Activated CD4-positive, alpha-beta T cell treated with anti-CD3 and anti-CD28 coated beads, Interleukin-2, amount 10 ng/mL, durations not matched to agents 24 days and 14 days (primary cell): ENCODE data around the gene TMEM62. TPM values are rescaled to one million over a fixed set of nuclear protein-coding genes. Genes with fewer than 3 reads are reported as not detected.
"Not testable (repeated sequence)": the region's sequence is repeated elsewhere in the genome, so short reads cannot be mapped to it uniquely, and the experiment has no call there.

Source experiments
- DNase-seq: peaks from one replicate; pipeline ENCODE4 v3.0.0; 2022
- H3K27ac Mint-ChIP-seq: one replicate; pipeline ENCODE4 v1.8.0; 2022; ENCODE audit warnings: mild to moderate bottlenecking, mixed read lengths
- H3K27me3 Mint-ChIP-seq: one replicate; pipeline ENCODE4 v1.8.0; 2022; ENCODE audit warnings: mixed read lengths
- H3K36me3 Mint-ChIP-seq: one replicate; pipeline ENCODE4 v1.8.0; 2022; ENCODE audit warnings: low read depth, mild to moderate bottlenecking, mixed read lengths
- H3K4me1 Mint-ChIP-seq: one replicate; pipeline ENCODE4 v1.8.0; 2021; ENCODE audit warnings: mixed read lengths
- H3K4me3 Mint-ChIP-seq: one replicate; pipeline ENCODE4 v1.8.0; 2022; ENCODE audit warnings: mild to moderate bottlenecking, moderate library complexity, mixed read lengths
- H3K9me3 Mint-ChIP-seq: one replicate; pipeline ENCODE4 v1.8.0; 2021; ENCODE audit warnings: mixed read lengths
- intact Hi-C: fragments of 100-400 bp; cut with micrococcal nuclease; formaldehyde crosslinking; loops from one replicate; pipeline ENCODE4 v1.15.1; 2023
- total RNA-seq: library from RNA; stranded (reverse); gene quantifications from 2 replicates; pipeline ENCODE4 v1.2.3, GENCODE V29; 2022

Gene TMEM62
- total RNA-seq, 1 donor from 2014 or later: 18.7 TPM

- intact Hi-C loops: loop anchor here (1.0 to 5.0 kb wide), 2 partner anchors 10 to 54 kb away; partner anchors contain the start of gene CCNDBP1
Measured at GRCh38 chr15:43132830-43133429, 456 bp upstream of the TMEM62 start.

GRCh38 chr15:43134157-43134635 lies 810 bp downstream of the TMEM62 start:
- intact Hi-C loops: loop anchor here (5.0 kb wide), 1 partner anchor 53 kb away; the partner anchor contains the start of gene CCNDBP1
- Mint-ChIP-seq H3K27me3 (peaks cover 5% of the 10 kb centered on the region), H3K4me1 (peaks cover 29% of the 10 kb centered on the region), H3K36me3 (peaks cover 29% of the 10 kb centered on the region), H3K9me3 (no peaks in the 10 kb centered on the region), H3K27ac (peak overlapping the region; percentile 82), H3K4me3 (peak overlapping the region; percentile 89)
- peak; percentile 71 for DNase-seq

More at GRCh38 chr15:43132830-43133429, 456 bp upstream of the TMEM62 start:
- Mint-ChIP-seq H3K4me3 (peak overlapping the region; percentile 89), H3K27me3 (peaks cover 11% of the 10 kb centered on the region), H3K27ac (peak overlapping the region; percentile 92), H3K36me3 (peaks cover 19% of the 10 kb centered on the region), H3K9me3 (no peaks in the 10 kb centered on the region), H3K4me1 (peaks cover 22% of the 10 kb centered on the region)
- DNase-seq: no peak

DNA sequence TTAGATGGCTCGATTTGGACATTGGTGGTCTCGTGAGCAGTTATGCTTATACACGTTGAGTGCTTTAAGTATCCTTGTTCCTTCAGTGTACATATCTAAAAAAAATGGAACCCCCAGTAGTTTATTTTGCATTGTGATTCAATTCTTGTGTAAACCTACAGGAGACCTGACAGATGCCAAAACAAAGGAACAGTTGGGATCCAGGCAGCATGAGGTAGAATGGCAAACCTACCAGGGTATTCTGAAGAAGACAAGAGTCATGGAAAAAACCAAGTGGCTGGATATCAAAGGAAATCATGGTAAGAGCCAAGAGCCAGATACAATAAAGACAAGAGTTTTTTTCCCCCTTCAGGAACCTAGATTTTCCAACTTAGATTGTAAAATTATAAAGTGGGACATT lies 2.0 kb downstream of the TMEM62 start:
- Mint-ChIP-seq H3K27ac (peak overlapping the region; percentile 52), H3K36me3 (peaks cover 37% of the 10 kb centered on the region), H3K27me3 (no peaks in the 10 kb centered on the region), H3K9me3 (no peaks in the 10 kb centered on the region), H3K4me1 (peaks cover 30% of the 10 kb centered on the region), H3K4me3 (no peak overlapping the region)
- DNase-seq: no peak
- intact Hi-C loops: no loop called here

DNA sequence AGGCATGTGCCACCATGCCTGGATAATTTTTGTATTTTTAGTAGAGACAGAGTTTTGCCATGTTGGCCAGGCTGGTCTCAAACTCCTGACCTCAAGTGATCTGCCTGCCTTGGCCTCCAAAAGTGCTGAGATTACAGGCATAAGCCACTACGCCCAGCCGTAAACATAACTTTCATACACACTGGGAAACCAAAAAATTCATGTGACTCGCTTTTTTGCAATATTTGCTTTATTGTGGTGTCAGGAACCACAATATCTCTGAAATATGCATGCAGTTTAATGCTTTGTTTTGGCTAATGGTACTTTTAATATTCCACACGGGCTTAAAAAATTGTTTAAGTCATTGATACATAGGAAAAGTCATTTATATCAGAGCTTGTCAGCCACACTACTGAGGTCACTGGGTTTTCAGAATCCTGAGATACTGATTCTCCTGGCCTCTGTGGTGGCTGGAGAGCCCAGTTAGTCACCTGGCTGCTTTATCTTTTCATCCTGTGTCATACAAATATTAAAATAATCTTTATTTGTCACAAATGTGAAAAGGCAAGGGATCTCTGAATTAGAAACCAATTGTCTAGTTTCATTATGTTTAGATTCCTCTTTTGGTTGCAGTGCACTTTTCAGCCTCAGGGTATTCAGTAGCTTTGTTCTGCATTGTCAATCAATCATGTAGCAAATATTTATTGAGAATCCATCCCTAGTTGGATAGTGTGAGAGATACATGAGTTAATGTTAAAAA lies 10.0 kb downstream of the TMEM62 start:
- Mint-ChIP-seq H3K4me1 (peaks cover 19% of the 10 kb centered on the region), H3K4me3 (no peak overlapping the region), H3K27ac (no peak overlapping the region), H3K9me3 (no peaks in the 10 kb centered on the region), H3K27me3 (no peaks in the 10 kb centered on the region), H3K36me3 (peaks cover 53% of the 10 kb centered on the region)
- DNase-seq: no peak
- intact Hi-C loops: no loop called here

DNA sequence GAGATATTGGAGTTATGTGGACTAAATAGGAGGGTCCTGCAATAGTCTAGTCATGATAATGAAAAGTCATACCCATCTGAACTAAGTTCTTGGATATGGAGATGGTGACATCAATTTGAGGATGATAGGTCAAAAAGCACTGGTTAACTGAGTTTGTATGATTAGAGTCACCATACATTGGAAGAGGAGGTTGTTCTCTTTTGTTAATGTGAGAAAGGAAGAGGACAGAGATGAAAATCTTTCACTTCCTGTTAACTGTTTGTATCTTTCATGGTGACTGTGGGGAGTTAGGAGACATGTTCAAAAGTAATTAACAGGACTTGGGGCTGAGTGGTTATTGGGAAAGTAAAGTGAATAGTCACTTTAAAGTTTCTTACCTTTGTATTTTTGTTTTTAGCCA lies 11.1 kb downstream of the TMEM62 start:
- Mint-ChIP-seq H3K9me3 (no peaks in the 10 kb centered on the region), H3K4me1 (peaks cover 13% of the 10 kb centered on the region), H3K27ac (no peak overlapping the region), H3K4me3 (no peak overlapping the region), H3K27me3 (no peaks in the 10 kb centered on the region), H3K36me3 (peaks cover 51% of the 10 kb centered on the region)
- intact Hi-C loops: no loop called here
- DNase-seq: no peak

DNA sequence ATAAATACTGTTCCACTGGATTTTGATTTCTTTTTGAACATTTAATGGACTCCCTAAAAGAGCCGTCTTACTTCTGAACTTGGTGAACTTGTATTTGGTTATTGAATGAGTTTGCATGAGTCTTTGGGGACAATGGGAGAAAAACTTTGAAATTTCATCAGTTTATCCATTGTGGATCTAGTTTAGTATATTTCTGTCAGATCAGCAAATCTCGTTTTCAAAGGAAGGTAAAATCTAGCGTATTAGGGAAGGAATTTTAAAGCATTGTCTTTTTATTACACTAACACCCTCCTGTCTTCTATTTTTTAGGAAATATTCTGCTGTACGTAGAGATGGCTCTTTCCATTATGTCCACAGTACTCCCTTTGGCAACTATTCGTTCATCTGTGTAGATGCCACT lies 12.8 kb downstream of the TMEM62 start:
- Mint-ChIP-seq H3K9me3 (no peaks in the 10 kb centered on the region), H3K27ac (no peak overlapping the region), H3K4me1 (peaks cover 13% of the 10 kb centered on the region), H3K36me3 (peaks cover 45% of the 10 kb centered on the region), H3K27me3 (no peaks in the 10 kb centered on the region), H3K4me3 (no peak overlapping the region)
- intact Hi-C loops: no loop called here
- DNase-seq: no peak

GRCh38 chr15:43150191-43150929 lies 17.0 kb downstream of the TMEM62 start:
- Mint-ChIP-seq H3K36me3 (peaks cover 42% of the 10 kb centered on the region), H3K9me3 (no peaks in the 10 kb centered on the region), H3K27ac (no peak overlapping the region), H3K4me3 (no peak overlapping the region), H3K4me1 (peaks cover 14% of the 10 kb centered on the region), H3K27me3 (no peaks in the 10 kb centered on the region)
- intact Hi-C loops: no loop called here
- no peak for DNase-seq

DNA sequence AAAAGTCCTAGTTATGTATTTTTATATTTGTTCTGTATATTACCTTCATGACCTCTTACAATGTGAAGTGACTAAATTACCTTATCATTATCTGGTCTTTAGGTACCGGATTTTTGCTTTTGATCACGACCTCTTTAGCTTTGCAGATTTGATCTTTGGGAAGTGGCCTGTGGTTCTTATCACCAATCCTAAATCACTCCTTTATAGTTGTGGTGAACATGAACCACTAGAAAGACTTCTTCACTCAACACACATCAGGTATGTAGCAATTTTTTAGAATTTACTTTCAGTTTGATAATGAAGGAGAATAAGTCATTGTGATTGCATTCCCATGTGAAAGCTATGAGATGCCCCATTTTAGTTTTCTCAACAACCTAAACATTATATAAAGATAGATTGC lies 18.3 kb downstream of the TMEM62 start:
- Mint-ChIP-seq H3K9me3 (no peaks in the 10 kb centered on the region), H3K27ac (no peak overlapping the region), H3K27me3 (no peaks in the 10 kb centered on the region), H3K36me3 (peaks cover 39% of the 10 kb centered on the region), H3K4me1 (peaks cover 12% of the 10 kb centered on the region), H3K4me3 (peak overlapping the region; percentile 13)
- intact Hi-C loops: no loop called here
- peak; percentile 78 for DNase-seq

GRCh38 chr15:43153269-43153668 lies 19.9 kb downstream of the TMEM62 start:
- Mint-ChIP-seq H3K9me3 (no peaks in the 10 kb centered on the region), H3K27me3 (no peaks in the 10 kb centered on the region), H3K4me3 (peak overlapping the region; percentile 11), H3K36me3 (peaks cover 47% of the 10 kb centered on the region), H3K27ac (no peak overlapping the region), H3K4me1 (peaks cover 13% of the 10 kb centered on the region)
- intact Hi-C loops: no loop called here
- peak; percentile 53 for DNase-seq

- Mint-ChIP-seq H3K4me3 (no peak overlapping the region), H3K27me3 (no peaks in the 10 kb centered on the region), H3K36me3 (peaks cover 28% of the 10 kb centered on the region), H3K9me3 (no peaks in the 10 kb centered on the region), H3K4me1 (peaks cover 3% of the 10 kb centered on the region), H3K27ac (no peak overlapping the region)
- intact Hi-C loops: no loop called here
- DNase-seq: no peak
Measured at GRCh38 chr15:43165801-43166325, 32.5 kb downstream of the TMEM62 start.

- H3K36me3 Mint-ChIP-seq: peaks cover 33% of the 10 kb centered on the region
- intact Hi-C loops, H3K27me3 Mint-ChIP-seq, H3K9me3 Mint-ChIP-seq, H3K4me3 Mint-ChIP-seq, H3K4me1 Mint-ChIP-seq, H3K27ac Mint-ChIP-seq, DNase-seq: not testable (repeated sequence)
Measured at GRCh38 chr15:43167261-43167660, 33.9 kb downstream of the TMEM62 start.

DNA sequence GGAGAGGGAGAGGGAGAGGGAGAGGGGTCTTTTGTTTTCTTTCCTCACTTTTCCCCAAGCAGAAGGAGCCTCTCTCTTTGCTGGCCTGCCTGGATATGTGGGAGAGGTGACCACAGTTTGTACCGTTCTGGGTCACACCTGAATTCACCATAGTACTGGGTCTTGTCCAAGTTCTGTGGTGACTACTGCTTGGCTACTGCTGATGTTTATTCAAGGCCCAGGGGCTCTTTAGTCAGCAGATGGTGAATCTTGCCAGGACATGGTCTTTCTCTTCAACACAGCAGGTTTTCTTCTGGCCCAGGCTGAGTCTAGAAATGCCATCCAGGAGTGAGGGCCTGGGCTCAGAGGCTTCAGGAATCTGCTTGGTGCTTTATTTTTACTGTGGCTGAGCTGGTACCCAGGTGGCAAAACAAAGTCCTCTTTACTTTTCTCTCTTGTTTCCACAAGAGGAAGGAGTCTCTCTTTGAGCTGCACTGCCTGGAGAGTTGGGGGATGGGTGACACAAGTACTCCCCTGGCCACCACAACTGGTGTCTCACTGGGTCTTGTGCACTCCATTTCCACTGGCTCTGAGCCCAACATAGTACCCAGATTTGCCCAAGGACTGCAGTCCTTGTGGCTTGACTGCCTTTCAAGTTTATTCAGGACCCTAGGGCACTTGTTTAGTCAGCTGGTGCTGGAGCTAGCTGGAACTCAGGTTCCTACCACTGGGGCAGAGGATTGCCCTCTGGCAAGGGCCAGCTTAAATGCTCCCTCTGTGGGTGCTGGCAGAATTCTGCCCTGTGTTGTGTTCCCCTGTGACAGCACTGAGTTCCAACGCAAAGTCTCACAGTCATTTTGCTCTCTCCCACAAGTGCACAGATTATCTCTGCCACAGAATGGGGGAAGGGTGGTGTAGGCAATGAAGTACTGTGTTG lies 35.1 kb downstream of the TMEM62 start:
- Mint-ChIP-seq H3K4me1 (peaks cover 3% of the 10 kb centered on the region), H3K36me3 (peaks cover 37% of the 10 kb centered on the region), H3K27ac (peak overlapping the region; percentile 28), H3K27me3 (no peaks in the 10 kb centered on the region), H3K4me3 (no peak overlapping the region), H3K9me3 (no peaks in the 10 kb centered on the region)
- no peak for DNase-seq
- intact Hi-C loops: no loop called here

GRCh38 chr15:43169888-43170287 lies 36.5 kb downstream of the TMEM62 start:
- no peak for DNase-seq
- H3K9me3 Mint-ChIP-seq: no peaks in the 10 kb centered on the region
- peaks cover 3% of the 10 kb centered on the region for H3K4me1 Mint-ChIP-seq
- H3K27me3 Mint-ChIP-seq: no peaks in the 10 kb centered on the region
- H3K4me3 Mint-ChIP-seq: no peak overlapping the region
- intact Hi-C loops: no loop called here
- H3K36me3 Mint-ChIP-seq: peaks cover 38% of the 10 kb centered on the region
- H3K27ac Mint-ChIP-seq: no peak overlapping the region
